ENCODE results near the gene ZFAND6. TPM values are rescaled to one million over a fixed set of nuclear protein-coding genes. Genes with fewer than 3 reads are reported as not detected.

ZFAND6 gene
- total RNA-seq, 4 donors from 2014 or later = 215 to 324 (median 226) TPM

- DNase-seq = no peak
- Histone ChIP-seq H3K4me3 (replicated peaks in 1 of 3) (no peak overlapping the region), H3K27me3 (no peaks in the 10 kb centered on the region), H3K4me1 (no peaks in the 10 kb centered on the region), H3K36me3 (no peaks in the 10 kb centered on the region), H3K9me3 (no peaks in the 10 kb centered on the region), H3K27ac (no peak overlapping the region)
- WGBS, 2 donors = 89 to 96% methylated on average over 4 of the region's 4 CpGs
- intact Hi-C loops (cut with DNase I) = no loop called here
- no peak for TF ChIP-seq POLR2A (IDR thresholded peaks at IDR 0.05)
- TF ChIP-seq CTCF (IDR thresholded peaks at IDR 0.05) = no peak
Measured at GRCh38 chr15:80026754-80027153, 32.7 kb upstream of the ZFAND6 start.

- H3K9me3 ChIP-seq = no peaks in the 10 kb centered on the region
- no peak overlapping the region for H3K27ac ChIP-seq
- no peaks in the 10 kb centered on the region for H3K36me3 ChIP-seq
- intact Hi-C loops (cut with DNase I) = no loop called here
- no peak for DNase-seq
- H3K4me1 ChIP-seq = peaks cover 0 to 7% of the 10 kb centered on the region in 2 donors
- 92% methylated on average over 2 of the region's 2 CpGs for WGBS, 2 donors
- H3K27me3 ChIP-seq = no peaks in the 10 kb centered on the region
- no peak for TF ChIP-seq POLR2A (IDR thresholded peaks at IDR 0.05)
- TF ChIP-seq CTCF (IDR thresholded peaks at IDR 0.05) = no peak
- no peak overlapping the region for H3K4me3 ChIP-seq (replicated peaks in 1 of 3)
Measured at GRCh38 chr15:80028937-80029336, 30.5 kb upstream of the ZFAND6 start.

GRCh38 chr15:80031841-80032240 is 27.6 kb upstream of the ZFAND6 start:
- DNase-seq = no peak
- H3K9me3 ChIP-seq = no peaks in the 10 kb centered on the region
- H3K36me3 ChIP-seq = no peaks in the 10 kb centered on the region
- TF ChIP-seq POLR2A (IDR thresholded peaks at IDR 0.05) (no peak), CTCF (IDR thresholded peaks at IDR 0.05) (no peak)
- H3K4me1 ChIP-seq = peaks cover 0 to 7% of the 10 kb centered on the region in 2 donors
- H3K27ac ChIP-seq = no peak overlapping the region
- 73 to 83% methylated on average over 3 of the region's 3 CpGs for WGBS, 2 donors
- intact Hi-C loops (cut with DNase I) = no loop called here
- no peaks in the 10 kb centered on the region for H3K27me3 ChIP-seq
- H3K4me3 ChIP-seq (replicated peaks in 1 of 3) = no peak overlapping the region

GRCh38 chr15:80034629-80035028 is 24.8 kb upstream of the ZFAND6 start:
- H3K4me3 ChIP-seq (replicated peaks in 1 of 3) = no peak overlapping the region
- intact Hi-C loops (cut with DNase I) = no loop called here

GRCh38 chr15:80036071-80036470 is 23.4 kb upstream of the ZFAND6 start:
- Histone ChIP-seq H3K36me3 (no peaks in the 10 kb centered on the region), H3K4me1 (peaks cover 0 to 7% of the 10 kb centered on the region in 2 donors), H3K4me3 (replicated peaks in 1 of 3) (no peak overlapping the region), H3K27me3 (no peaks in the 10 kb centered on the region), H3K9me3 (no peaks in the 10 kb centered on the region), H3K27ac (no peak overlapping the region)
- TF ChIP-seq CTCF (IDR thresholded peaks at IDR 0.05) (no peak), POLR2A (IDR thresholded peaks at IDR 0.05) (no peak)
- 88 to 100% methylated on average over 1 of the region's 1 CpG for WGBS, 2 donors
- intact Hi-C loops (cut with DNase I) = no loop called here
- no peak for DNase-seq

More at GRCh38 chr15:80034629-80035028, 24.8 kb upstream of the ZFAND6 start:
- DNase-seq = no peak
- Histone ChIP-seq H3K27ac (no peak overlapping the region), H3K4me1 (peaks cover 0 to 7% of the 10 kb centered on the region in 2 donors), H3K9me3 (no peaks in the 10 kb centered on the region), H3K27me3 (no peaks in the 10 kb centered on the region), H3K36me3 (no peaks in the 10 kb centered on the region)
- no peak for TF ChIP-seq POLR2A (IDR thresholded peaks at IDR 0.05)
- no peak for TF ChIP-seq CTCF (IDR thresholded peaks at IDR 0.05)
- 77 to 80% methylated on average over 3 of the region's 3 CpGs for WGBS, 2 donors

Measured in thyroid gland (tissue), 4 donors.